Smooth muscle cell (in vitro differentiated cells): ENCODE results near the gene TMEM273. TPM values are rescaled to one million over a fixed set of nuclear protein-coding genes. Genes with fewer than 3 reads are reported as not detected.

ENCODE experiments used
- DNase-seq: peaks from one replicate; lab custom pipeline; 2025; ENCODE audit not compliant: unreplicated experiment; lab: John Stamatoyannopoulos, UW
- H2AFZ ChIP-seq: fragments of 200-600 bp; sonication (generic); 2 replicates; pipeline ENCODE4 v1.6.0; 2016; ENCODE audit warnings: antibody characterized with exemption, low read depth, mild to moderate bottlenecking
- H3F3A ChIP-seq: fragments of 200-600 bp; sonication (generic); 2 replicates; pipeline ENCODE4 v1.6.0; 2017; ENCODE audit warnings: antibody characterized with exemption, low read depth
- H3K27ac ChIP-seq: fragments of 200-600 bp; sonication (generic); 2 replicates; pipeline ENCODE4 v1.5.1; 2016; ENCODE audit warnings: low read depth, mild to moderate bottlenecking
- H3K27me3 ChIP-seq: fragments of 200-600 bp; sonication (generic); 2 replicates; pipeline ENCODE4 v1.6.1; 2016; ENCODE audit warnings: low read depth, mild to moderate bottlenecking
- H3K36me3 ChIP-seq: fragments of 200-600 bp; sonication (generic); 2 replicates; pipeline ENCODE4 v1.5.1; 2016; ENCODE audit warnings: low read depth
- H3K4me1 ChIP-seq: fragments of 200-600 bp; sonication (generic); 2 replicates; pipeline ENCODE4 v1.5.1; 2016; ENCODE audit warnings: low read depth
- H3K4me2 ChIP-seq: fragments of 200-600 bp; sonication (generic); 2 replicates; pipeline ENCODE4 v1.6.0; 2016; ENCODE audit warnings: mild to moderate bottlenecking
- H3K4me3 ChIP-seq: fragments of 200-600 bp; sonication (generic); 2 replicates; pipeline ENCODE4 v1.5.1; 2016; ENCODE audit warnings: mild to moderate bottlenecking
- H3K79me2 ChIP-seq: fragments of 200-600 bp; sonication (generic); 2 replicates; pipeline ENCODE4 v1.6.0; 2016; ENCODE audit warnings: low read depth, mild to moderate bottlenecking
- H3K9ac ChIP-seq: fragments of 200-600 bp; sonication (generic); 2 replicates; pipeline ENCODE4 v1.6.0; 2016; ENCODE audit warnings: low read depth
- H3K9me3 ChIP-seq: fragments of 200-600 bp; sonication (generic); replicated peaks from 2 replicates; pipeline ENCODE4 v1.5.1; 2016; ENCODE audit warnings: low read depth
- H4K20me1 ChIP-seq: fragments of 200-600 bp; sonication (generic); 2 replicates; pipeline ENCODE4 v1.6.0; 2016; ENCODE audit warnings: low read depth
- WGBS: methylation state at CpG from one replicate; pipeline ENCODE4 v1.1.7; 2016; ENCODE audit warnings: low lambda C conversion rate; 5-methylcytosine and 5-hydroxymethylcytosine counted together
- polyA plus RNA-seq: library from polyadenylated mRNA; unstranded; fragments of >200 nt; fragmentation: Nextera tagmentation; extraction: Ambion mirVana; gene quantifications from 2 replicates; pipeline ENCODE4 v1.2.1, GENCODE V29; 2016
- total RNA-seq: library from RNA; depleted of rRNA; stranded (reverse); fragments of >200 nt; gene quantifications from 2 replicates; pipeline ENCODE4 v1.2.3, GENCODE V29; 2014
- TF ChIP-seq, protein P1 (sequence below): fragments of 200-600 bp; sonication (generic); IDR thresholded peaks from 2 replicates; pipeline ENCODE4 v1.5.1; 2017; ENCODE audit warnings: borderline replicate concordance, mild to moderate bottlenecking, antibody characterized with exemption; ENCODE audit not compliant: insufficient read depth, poor library complexity, severe bottlenecking

Gene TMEM273, protein sequence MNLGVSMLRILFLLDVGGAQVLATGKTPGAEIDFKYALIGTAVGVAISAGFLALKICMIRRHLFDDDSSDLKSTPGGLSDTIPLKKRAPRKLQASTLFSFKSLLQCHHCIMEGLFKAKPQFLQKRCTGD
- total RNA-seq (0.09 TPM in 1 of 2 replicates, not detected in the other), polyA plus RNA-seq (not detected in 2 replicates)

DNA sequence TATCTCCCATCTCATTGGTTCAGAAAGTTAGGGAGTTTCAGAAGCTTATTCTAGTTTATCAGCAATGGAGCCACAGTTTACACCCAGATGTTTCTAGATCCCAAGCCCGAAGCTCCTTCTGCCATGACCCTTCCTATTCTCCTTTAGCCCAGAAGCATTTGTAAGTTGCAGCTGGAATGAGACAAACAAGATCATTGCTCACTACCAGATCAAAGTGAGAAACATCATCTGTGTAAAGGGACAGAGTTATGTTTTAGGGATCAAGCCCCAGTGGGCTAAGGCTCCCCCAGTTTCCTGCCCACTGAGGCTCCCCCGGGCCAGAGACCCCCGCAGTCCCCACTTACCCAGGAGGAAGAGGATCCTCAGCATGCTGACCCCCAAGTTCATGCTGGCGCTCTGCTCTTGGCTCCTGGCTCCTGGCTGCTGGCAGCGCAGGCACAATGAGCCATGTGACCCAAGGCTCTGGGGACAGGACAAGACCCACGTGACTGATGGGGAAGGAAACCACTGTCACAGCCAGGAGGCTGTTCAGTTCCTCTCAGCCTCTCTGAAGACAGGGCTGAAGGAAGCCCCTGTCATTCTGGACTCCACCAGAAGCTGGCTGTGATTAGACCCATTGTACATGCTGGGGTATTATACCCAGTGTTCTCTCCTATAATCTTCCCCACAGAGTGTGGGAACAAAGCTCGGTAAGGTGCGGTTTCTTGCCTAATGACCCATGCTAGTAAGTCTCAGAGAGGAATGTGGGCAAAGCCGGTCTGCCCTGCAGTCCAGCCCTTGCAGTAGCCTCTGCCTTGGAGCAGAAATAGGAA is at the start of gene TMEM273:
TMEM273 (minus strand) TSS at position 442 of the 812 bp plus-strand sequence; CDS start at position 387, 55 bp downstream.
- 88% methylated on average over 9 of the region's 9 CpGs for WGBS
- H3K27ac ChIP-seq, result no peak within 1 kb of the TSS
- no peak within 1 kb of the TSS for H3K4me3 ChIP-seq
- no peak within 1 kb of the TSS for H3K4me2 ChIP-seq
- H3K4me1 ChIP-seq, result no peaks in the 10 kb centered on the region
- DNase-seq, result no peak
- H3K9ac ChIP-seq, result no peak within 1 kb of the TSS
- H3K27me3 ChIP-seq, result peaks cover 4% of the 10 kb centered on the region
- H3K36me3 ChIP-seq, result no peaks in the 10 kb centered on the region
- no peaks in the 10 kb centered on the region for H3K9me3 ChIP-seq
- TF ChIP-seq, protein P1, sequence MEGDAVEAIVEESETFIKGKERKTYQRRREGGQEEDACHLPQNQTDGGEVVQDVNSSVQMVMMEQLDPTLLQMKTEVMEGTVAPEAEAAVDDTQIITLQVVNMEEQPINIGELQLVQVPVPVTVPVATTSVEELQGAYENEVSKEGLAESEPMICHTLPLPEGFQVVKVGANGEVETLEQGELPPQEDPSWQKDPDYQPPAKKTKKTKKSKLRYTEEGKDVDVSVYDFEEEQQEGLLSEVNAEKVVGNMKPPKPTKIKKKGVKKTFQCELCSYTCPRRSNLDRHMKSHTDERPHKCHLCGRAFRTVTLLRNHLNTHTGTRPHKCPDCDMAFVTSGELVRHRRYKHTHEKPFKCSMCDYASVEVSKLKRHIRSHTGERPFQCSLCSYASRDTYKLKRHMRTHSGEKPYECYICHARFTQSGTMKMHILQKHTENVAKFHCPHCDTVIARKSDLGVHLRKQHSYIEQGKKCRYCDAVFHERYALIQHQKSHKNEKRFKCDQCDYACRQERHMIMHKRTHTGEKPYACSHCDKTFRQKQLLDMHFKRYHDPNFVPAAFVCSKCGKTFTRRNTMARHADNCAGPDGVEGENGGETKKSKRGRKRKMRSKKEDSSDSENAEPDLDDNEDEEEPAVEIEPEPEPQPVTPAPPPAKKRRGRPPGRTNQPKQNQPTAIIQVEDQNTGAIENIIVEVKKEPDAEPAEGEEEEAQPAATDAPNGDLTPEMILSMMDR, result no peak
- no peaks in the 10 kb centered on the region for H3F3A ChIP-seq
- H3K79me2 ChIP-seq, result no peaks in the 10 kb centered on the region
- H4K20me1 ChIP-seq, result no peaks in the 10 kb centered on the region
- no peak within 1 kb of the TSS for H2AFZ ChIP-seq

DNA sequence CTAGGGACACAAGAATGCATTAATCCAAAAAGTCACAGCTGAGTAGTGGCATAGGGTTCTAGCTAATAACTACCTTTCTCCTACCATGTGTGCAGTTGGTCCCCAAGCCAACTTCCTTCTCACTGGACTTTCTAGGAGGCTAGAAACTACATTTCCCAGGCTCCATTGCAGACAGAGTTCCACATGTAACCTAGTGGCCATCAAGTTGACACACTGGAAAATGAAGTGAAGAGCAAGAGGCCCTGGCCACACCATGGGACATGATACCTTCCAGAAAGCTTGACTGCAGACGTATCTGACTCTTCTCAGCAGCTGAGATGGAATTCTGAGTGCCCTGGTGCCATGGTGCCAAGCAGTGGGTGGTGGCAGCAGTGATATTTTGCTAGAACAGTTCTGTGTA is 49.8 kb upstream of the TMEM273 start:
- no peaks in the 10 kb centered on the region for H3K9me3 ChIP-seq
- no peaks in the 10 kb centered on the region for H4K20me1 ChIP-seq
- 67% methylated on average over 1 of the region's 1 CpG for WGBS
- H3K27me3 ChIP-seq, result peaks cover 7% of the 10 kb centered on the region
- DNase-seq, result no peak
- no peak overlapping the region for H2AFZ ChIP-seq
- H3K79me2 ChIP-seq, result no peaks in the 10 kb centered on the region
- no peak overlapping the region for H3K27ac ChIP-seq
- H3K4me1 ChIP-seq, result no peaks in the 10 kb centered on the region
- TF ChIP-seq, protein P1, result no peak
- no peaks in the 10 kb centered on the region for H3F3A ChIP-seq
- no peaks in the 10 kb centered on the region for H3K36me3 ChIP-seq
- H3K4me3 ChIP-seq, result no peak overlapping the region
- no peak overlapping the region for H3K4me2 ChIP-seq
- H3K9ac ChIP-seq, result no peak overlapping the region

DNA sequence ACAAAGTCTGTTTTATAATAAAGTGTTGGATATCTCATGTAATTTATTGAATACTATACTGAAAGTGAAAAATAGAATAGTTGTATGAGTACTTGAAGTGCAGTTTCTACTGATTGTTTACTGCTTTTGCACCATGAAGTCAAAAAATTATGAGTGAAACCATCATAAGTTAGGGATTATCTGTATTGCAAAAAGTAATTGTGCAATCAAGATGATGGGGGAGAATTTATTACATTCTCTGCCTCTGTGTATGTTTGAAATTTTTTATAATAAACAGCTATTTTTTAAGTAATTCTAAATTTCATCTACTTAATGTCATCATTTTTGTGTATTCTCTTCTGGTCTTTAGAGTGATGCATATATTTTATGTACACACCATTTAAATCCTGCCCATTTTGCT is 47.2 kb upstream of the TMEM273 start:
- Histone ChIP-seq H2AFZ (no peak overlapping the region), H3K27ac (no peak overlapping the region), H3K27me3 (peaks cover 7% of the 10 kb centered on the region), H3K4me3 (no peak overlapping the region), H4K20me1 (no peaks in the 10 kb centered on the region), H3K4me2 (no peak overlapping the region), H3K9me3 (no peaks in the 10 kb centered on the region), H3K9ac (no peak overlapping the region), H3F3A (no peaks in the 10 kb centered on the region), H3K36me3 (no peaks in the 10 kb centered on the region), H3K79me2 (no peaks in the 10 kb centered on the region), H3K4me1 (no peaks in the 10 kb centered on the region)
- DNase-seq, result no peak
- TF ChIP-seq, protein P1, result no peak
